OCI-LY7 (cell line): ENCODE measurements around the gene MACF1.

Experiments used
- EZH2phosphoT487 ChIP-seq: fragments of 200-600 bp; sonication (generic); IDR thresholded peaks from 2 replicates; pipeline ENCODE4 v1.6.1; 2018; ENCODE audit warnings: low read depth, borderline replicate concordance, mild to moderate bottlenecking, mixed run types, antibody characterized with exemption, low read length, moderate library complexity, mixed read lengths
- TF ChIP-seq, protein P1 (sequence below): fragments of 200-600 bp; sonication (generic); conservative IDR thresholded peaks from 2 replicates; pipeline ENCODE4 v1.5.1; 2014; ENCODE audit warnings: mild to moderate bottlenecking, antibody characterized with exemption, low read length, moderate library complexity, mixed read lengths

DNA sequence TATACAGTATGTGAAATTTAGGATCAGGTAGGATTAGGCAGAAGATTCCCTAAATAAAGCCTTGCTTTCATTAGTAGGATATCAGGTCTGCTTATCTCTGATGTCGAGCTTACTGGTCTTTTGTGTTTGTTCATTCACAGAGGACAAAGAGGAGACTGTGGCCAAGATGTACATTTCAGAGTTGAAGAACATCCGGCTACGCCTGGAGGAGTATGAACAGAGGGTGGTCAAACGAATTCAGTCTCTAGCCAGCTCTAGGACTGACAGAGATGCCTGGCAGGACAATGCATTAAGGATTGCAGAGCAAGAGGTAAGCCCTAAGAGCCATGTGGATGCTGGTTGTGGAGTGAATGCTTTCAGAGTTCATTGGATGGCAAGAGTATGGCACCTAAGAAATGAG lies 106.2 kb downstream of the MACF1 start:
- TF ChIP-seq, protein P1, sequence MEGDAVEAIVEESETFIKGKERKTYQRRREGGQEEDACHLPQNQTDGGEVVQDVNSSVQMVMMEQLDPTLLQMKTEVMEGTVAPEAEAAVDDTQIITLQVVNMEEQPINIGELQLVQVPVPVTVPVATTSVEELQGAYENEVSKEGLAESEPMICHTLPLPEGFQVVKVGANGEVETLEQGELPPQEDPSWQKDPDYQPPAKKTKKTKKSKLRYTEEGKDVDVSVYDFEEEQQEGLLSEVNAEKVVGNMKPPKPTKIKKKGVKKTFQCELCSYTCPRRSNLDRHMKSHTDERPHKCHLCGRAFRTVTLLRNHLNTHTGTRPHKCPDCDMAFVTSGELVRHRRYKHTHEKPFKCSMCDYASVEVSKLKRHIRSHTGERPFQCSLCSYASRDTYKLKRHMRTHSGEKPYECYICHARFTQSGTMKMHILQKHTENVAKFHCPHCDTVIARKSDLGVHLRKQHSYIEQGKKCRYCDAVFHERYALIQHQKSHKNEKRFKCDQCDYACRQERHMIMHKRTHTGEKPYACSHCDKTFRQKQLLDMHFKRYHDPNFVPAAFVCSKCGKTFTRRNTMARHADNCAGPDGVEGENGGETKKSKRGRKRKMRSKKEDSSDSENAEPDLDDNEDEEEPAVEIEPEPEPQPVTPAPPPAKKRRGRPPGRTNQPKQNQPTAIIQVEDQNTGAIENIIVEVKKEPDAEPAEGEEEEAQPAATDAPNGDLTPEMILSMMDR, result no peak
- no peak for TF ChIP-seq EZH2phosphoT487
